Measurements from ENCODE around the gene RAD51D.

- TF ChIP-seq CTCF (conservative IDR thresholded peaks at IDR 0.05 in 1 of 2, IDR thresholded peaks at IDR 0.05 in 1 of 2; ENCODE audit: extremely low read depth in 1 of 2, insufficient read depth in 1 of 2, low read depth in 1 of 2, low read length in 2 of 2) (no peak), EZH2 (IDR thresholded peaks at IDR 0.05; ENCODE audit: borderline replicate concordance, low read length) (no peak)
Measured at GRCh38 chr17:35095741-35096140, 23.9 kb downstream of the RAD51D start.
